Gastrocnemius medialis (tissue), 4 donors: Measurements from ENCODE around the gene FKTN. TPM values are rescaled to one million over a fixed set of nuclear protein-coding genes. Genes with fewer than 3 reads are reported as not detected.

Experiments used
- ATAC-seq, 2 donors: fragments of 150-250 bp; one replicate each; pipeline ENCODE4 v1.9.1; 2016
- DNase-seq, 2 donors: peaks; one replicate each; pipeline ENCODE4 v3.0.0-alpha.2; 2019
- H3K27ac ChIP-seq, 4 donors: fragments of 200-600 bp; sonication (generic); 1 replicate in 1 of 4; 2 replicates in 3 of 4; pipeline ENCODE4 v1.5.1; 2016 to 2018; ENCODE audit warnings: mild to moderate bottlenecking in 2 of 4, moderate library complexity in 1 of 4
- H3K27me3 ChIP-seq, 3 donors: fragments of 200-600 bp; sonication (generic) in 2 of 3; 1 replicate in 1 of 3; 2 replicates in 2 of 3; pipeline versions ENCODE4 v1.5.1 to v1.6.0; 2016 to 2019; ENCODE audit warnings: mild to moderate bottlenecking in 1 of 3, moderate library complexity in 1 of 3
- H3K36me3 ChIP-seq, 2 donors: fragments of 200-600 bp; sonication (generic) in 1 of 2; one replicate each; pipeline ENCODE4 v1.5.1; 2017 to 2018
- H3K4me1 ChIP-seq, 2 donors: fragments of 200-600 bp; sonication (generic) in 1 of 2; one replicate each; pipeline ENCODE4 v1.5.1; 2016 to 2017; ENCODE audit warnings: mild to moderate bottlenecking in 2 of 2
- H3K4me3 ChIP-seq, 4 donors: fragments of 200-600 bp; sonication (generic) in 3 of 4; 1 replicate in 1 of 4; 2 replicates in 3 of 4; pipeline ENCODE4 v1.5.1; 2016 to 2019; ENCODE audit warnings: mild to moderate bottlenecking in 2 of 4
- H3K9me3 ChIP-seq, 3 donors: fragments of 200-600 bp; sonication (generic) in 2 of 3; 1 replicate in 1 of 3; 2 replicates in 2 of 3; pipeline ENCODE4 v1.5.1; 2016 to 2019
- POLR2A ChIP-seq, 2 donors: fragments of 450-650 bp; IDR thresholded peaks; one replicate each; pipeline ENCODE4 v1.6.1; 2017; ENCODE audit warnings: antibody characterized with exemption in 2 of 2, mild to moderate bottlenecking in 2 of 2, moderate library complexity in 2 of 2
- in situ Hi-C, 4 donors: fragments of 200-750 bp; cut with MboI; loops; one replicate each; pipeline versions ENCODE4 v1.15.0 to v1.8.0; 2017; ENCODE audit warnings: low sequenced_read_pairs in 4 of 4
- intact Hi-C: fragments of 100-400 bp; cut with DNase I; formaldehyde crosslinking; loops from one replicate; pipeline ENCODE4 v1.15.1; 2023; ENCODE audit warnings: low total_unique reads
- total RNA-seq, 4 donors: library from RNA; depleted of rRNA; stranded (reverse); fragments of >200 nt; gene quantifications; one replicate each; pipeline versions ENCODE4 v1.1.0 to v1.2.3, GENCODE V29; 2016
- TF ChIP-seq, protein P1 (sequence below), 5 experiments: fragments of 450-650 bp in 3 of 5; fragments of 200-600 bp in 2 of 5; sonication (generic) in 2 of 5; IDR thresholded peaks in 4 of 5; conservative IDR thresholded peaks in 1 of 5; 1 replicate in 4 of 5; 2 replicates in 1 of 5; pipeline ENCODE4 v1.5.1; 2016 to 2019; ENCODE audit warnings: antibody characterized with exemption in 5 of 5, mild to moderate bottlenecking in 3 of 5, moderate library complexity in 3 of 5

The FKTN gene
- total RNA-seq, 4 donors from 2014 or later = 3.2 to 7.7 (median 6.1) TPM

DNA sequence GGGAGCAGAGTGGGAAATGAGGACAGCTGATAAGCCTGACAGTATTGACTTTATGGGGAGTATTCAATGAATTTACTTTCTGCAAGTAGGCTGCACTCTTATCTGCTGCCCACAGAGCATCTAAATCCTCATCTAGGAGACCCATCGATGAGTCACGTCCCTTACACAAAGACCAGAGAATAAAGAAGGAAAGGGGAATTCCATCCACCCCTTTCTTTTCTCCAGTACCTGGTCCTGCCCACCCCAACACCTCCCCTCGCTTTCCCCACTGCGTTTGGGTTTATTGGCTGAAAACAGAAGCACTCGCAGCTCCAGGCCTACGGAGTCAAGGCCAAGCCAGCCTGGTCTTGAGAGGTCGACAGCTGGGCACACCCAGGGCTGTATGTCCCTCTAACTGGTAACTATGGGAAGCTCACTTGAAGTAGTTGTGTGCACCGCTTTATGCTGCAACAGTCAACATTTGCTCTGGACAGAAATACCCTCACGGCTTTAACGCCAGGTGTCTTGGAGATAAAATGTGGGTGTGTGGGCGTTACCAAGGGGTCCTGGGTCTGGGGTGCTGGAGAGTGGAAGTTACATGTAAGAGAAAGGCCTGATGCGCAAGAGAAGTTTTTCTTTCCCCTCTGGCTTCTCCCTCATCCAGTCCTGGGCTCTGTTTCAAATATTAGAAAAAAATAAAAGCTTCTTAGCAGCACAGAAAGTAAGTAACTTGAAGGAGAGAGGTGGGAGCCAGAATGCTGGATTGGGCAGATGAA, 89.8 kb downstream of the FKTN start:
- DNase-seq = no peak
- Histone ChIP-seq H3K4me3 (no peak overlapping the region), H3K27me3 (no peaks in the 10 kb centered on the region), H3K4me1 (no peaks in the 10 kb centered on the region), H3K27ac (no peak overlapping the region), H3K36me3 (no peaks in the 10 kb centered on the region), H3K9me3 (no peaks in the 10 kb centered on the region)
- TF ChIP-seq, protein P1, sequence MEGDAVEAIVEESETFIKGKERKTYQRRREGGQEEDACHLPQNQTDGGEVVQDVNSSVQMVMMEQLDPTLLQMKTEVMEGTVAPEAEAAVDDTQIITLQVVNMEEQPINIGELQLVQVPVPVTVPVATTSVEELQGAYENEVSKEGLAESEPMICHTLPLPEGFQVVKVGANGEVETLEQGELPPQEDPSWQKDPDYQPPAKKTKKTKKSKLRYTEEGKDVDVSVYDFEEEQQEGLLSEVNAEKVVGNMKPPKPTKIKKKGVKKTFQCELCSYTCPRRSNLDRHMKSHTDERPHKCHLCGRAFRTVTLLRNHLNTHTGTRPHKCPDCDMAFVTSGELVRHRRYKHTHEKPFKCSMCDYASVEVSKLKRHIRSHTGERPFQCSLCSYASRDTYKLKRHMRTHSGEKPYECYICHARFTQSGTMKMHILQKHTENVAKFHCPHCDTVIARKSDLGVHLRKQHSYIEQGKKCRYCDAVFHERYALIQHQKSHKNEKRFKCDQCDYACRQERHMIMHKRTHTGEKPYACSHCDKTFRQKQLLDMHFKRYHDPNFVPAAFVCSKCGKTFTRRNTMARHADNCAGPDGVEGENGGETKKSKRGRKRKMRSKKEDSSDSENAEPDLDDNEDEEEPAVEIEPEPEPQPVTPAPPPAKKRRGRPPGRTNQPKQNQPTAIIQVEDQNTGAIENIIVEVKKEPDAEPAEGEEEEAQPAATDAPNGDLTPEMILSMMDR (IDR thresholded peaks at IDR 0.05 in 4 of 5, conservative IDR thresholded peaks at IDR 0.05 in 1 of 5) = no peak
- TF ChIP-seq POLR2A (IDR thresholded peaks at IDR 0.05) = no peak
- in situ Hi-C loops = no loop called here
- ATAC-seq = no peak
- intact Hi-C loops = no loop called here

DNA sequence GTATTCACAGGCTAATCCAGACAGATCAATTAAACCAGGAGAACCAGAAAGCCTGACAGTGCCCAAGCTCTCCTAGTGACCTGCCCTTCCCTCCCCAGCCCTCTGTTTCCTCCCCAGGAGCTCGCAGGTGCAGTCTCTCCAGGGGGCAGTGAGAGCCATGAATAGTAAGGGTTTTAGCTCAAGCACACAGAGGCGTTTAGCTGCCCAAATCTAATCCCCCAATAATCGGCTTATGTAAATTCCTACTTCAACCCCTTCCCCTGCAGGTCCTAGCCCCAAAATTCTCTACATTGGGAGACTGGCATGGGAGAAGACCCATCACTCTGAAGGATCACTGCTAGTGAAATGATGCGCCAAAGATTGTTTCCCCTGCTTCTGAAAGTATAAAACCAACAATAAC, 93.9 kb downstream of the FKTN start:
- Histone ChIP-seq H3K27me3 (no peaks in the 10 kb centered on the region), H3K4me1 (peaks cover 4 to 12% of the 10 kb centered on the region in 2 donors), H3K36me3 (no peaks in the 10 kb centered on the region), H3K4me3 (no peak overlapping the region), H3K9me3 (no peaks in the 10 kb centered on the region), H3K27ac (no peak overlapping the region)
- ATAC-seq = no peak
- in situ Hi-C loops = loop anchor here in 3 of 4 donors (5.0 to 25.0 kb wide), 2 partner anchors 70 to 235 kb away; no protein-coding TSS in a partner anchor
- TF ChIP-seq, protein P1 (IDR thresholded peaks at IDR 0.05 in 4 of 5, conservative IDR thresholded peaks at IDR 0.05 in 1 of 5) = no peak
- TF ChIP-seq POLR2A (IDR thresholded peaks at IDR 0.05) = no peak
- intact Hi-C loops = no loop called here
- no peak for DNase-seq

DNA sequence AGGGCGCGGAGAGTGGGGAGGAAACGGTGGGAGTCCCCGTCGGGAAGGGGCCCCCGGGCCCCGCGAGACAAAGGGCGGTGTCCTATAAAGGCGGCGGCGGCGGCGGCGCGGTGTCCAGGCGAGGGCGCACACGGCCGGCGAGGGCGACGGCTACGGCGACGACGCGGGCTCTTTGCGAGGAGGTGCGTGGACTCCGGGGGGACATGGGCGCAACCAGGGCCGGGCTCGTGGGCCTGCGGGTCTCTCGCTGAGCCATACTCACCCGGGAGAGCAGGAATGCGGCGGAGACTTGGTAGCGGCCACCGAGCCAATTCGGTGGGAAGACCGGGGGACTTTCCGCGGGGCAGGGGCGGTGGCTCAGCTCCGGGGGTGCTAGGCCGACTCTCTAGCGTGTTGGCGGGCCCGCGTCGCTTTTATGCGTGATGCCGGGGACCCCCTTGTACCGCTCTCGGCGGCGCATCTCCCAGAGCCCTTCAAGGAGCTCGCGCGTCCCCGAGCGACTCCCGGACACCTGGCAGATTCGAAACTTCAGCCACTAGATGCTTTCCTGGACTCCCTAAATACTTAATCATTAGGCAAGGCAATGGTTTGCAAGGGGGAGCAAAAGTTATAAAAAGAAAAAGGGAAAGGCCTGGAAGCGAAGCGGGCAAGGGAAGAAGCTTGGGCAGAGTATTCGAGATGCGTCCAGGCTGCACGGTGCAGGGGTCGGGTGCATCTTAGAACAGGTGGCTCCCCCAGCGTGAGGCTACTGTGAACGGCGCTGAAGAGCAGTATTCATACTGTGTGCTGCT, 98.4 kb downstream of the FKTN start:
- Histone ChIP-seq H3K4me1 (peaks cover 19 to 24% of the 10 kb centered on the region in 2 donors), H3K27ac (peak overlapping the region; percentile 75 to 79 (median 76)), H3K4me3 (peak overlapping the region; percentile 63 to 94 (median 68)), H3K36me3 (no peaks in the 10 kb centered on the region), H3K9me3 (no peaks in the 10 kb centered on the region), H3K27me3 (no peaks in the 10 kb centered on the region)
- intact Hi-C loops (loop anchor here (1.0 kb wide), 2 partner anchors 62 to 225 kb away; no protein-coding TSS in a partner anchor), in situ Hi-C loops (loop anchor here in 1 of 4 donors (25.0 kb wide), 1 partner anchor 231 kb away; no protein-coding TSS in a partner anchor)
- DNase-seq (peak; percentile 19 to 39), ATAC-seq (peak; percentile 77 to 86)
- no peak for TF ChIP-seq POLR2A (IDR thresholded peaks at IDR 0.05)
- TF ChIP-seq, protein P1 (IDR thresholded peaks at IDR 0.05 in 4 of 5, conservative IDR thresholded peaks at IDR 0.05 in 1 of 5) = peak; percentile 45 to 74 (median 62)

DNA sequence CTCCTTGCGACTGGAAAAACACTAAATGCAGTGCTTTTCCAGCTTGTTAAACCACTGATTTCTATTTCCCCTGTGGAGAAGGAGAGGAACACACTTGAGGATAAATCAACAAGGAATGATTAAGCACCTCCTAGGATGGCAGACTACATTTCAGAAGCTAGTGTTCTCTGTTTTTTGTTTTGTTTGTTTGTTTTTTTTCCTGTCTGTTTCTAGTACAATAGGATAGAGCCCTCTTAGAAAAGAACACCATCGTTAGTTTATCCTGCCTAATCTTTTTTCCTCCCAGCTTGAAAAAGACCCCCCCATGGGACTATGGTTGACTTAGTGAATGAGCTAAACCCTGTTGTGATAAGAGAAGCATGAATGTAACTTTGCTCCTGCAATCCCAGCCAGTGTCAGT, 100.4 kb downstream of the FKTN start:
- ATAC-seq = no peak

More for the DNA sequence above, 100.4 kb downstream of the FKTN start:
- no peaks in the 10 kb centered on the region for H3K27me3 ChIP-seq
- H3K4me1 ChIP-seq = peaks cover 24% of the 10 kb centered on the region in 2 donors
- peak overlapping the region; percentile 3 to 30 (median 18) for H3K27ac ChIP-seq
- no peak for DNase-seq
- intact Hi-C loops = no loop called here
- TF ChIP-seq, protein P1 (IDR thresholded peaks at IDR 0.05 in 4 of 5, conservative IDR thresholded peaks at IDR 0.05 in 1 of 5) = no peak
- TF ChIP-seq POLR2A (IDR thresholded peaks at IDR 0.05) = no peak
- no peak overlapping the region for H3K4me3 ChIP-seq
- H3K36me3 ChIP-seq = no peaks in the 10 kb centered on the region
- H3K9me3 ChIP-seq = no peaks in the 10 kb centered on the region
- in situ Hi-C loops = loop anchor here in 1 of 4 donors (25.0 kb wide), 1 partner anchor 229 kb away; no protein-coding TSS in a partner anchor
